Karpas-422 (cell line): ENCODE data around the gene MAN2C1. TPM values are rescaled to one million over a fixed set of nuclear protein-coding genes. Genes with fewer than 3 reads are reported as not detected.
"Not testable (repeated sequence)": the region's sequence is repeated elsewhere in the genome, so short reads cannot be mapped to it uniquely, and the experiment has no call there.

Experiments
- DNase-seq: peaks from one replicate; pipeline ENCODE4 v3.0.0-alpha.2; 2015
- H2AFZ ChIP-seq: fragments of 200-600 bp; sonication (generic); 2 replicates; pipeline ENCODE4 v1.6.1; 2014; ENCODE audit warnings: antibody characterized with exemption, low read length, mixed read lengths
- H3K27ac ChIP-seq: fragments of 200-600 bp; sonication (generic); 2 replicates; pipeline ENCODE4 v1.5.1; 2014; ENCODE audit warnings: mild to moderate bottlenecking, low read length, moderate library complexity
- H3K27me3 ChIP-seq: fragments of 200-600 bp; sonication (generic); 2 replicates; pipeline ENCODE4 v1.6.1; 2014; ENCODE audit warnings: low read length, mixed read lengths
- H3K36me3 ChIP-seq: fragments of 200-600 bp; sonication (generic); 2 replicates; pipeline ENCODE4 v1.6.1; 2014; ENCODE audit warnings: low read length, mixed read lengths; ENCODE audit not compliant: insufficient read depth
- H3K4me1 ChIP-seq: fragments of 200-600 bp; sonication (generic); 2 replicates; pipeline ENCODE4 v1.6.1; 2014; ENCODE audit warnings: mild to moderate bottlenecking, low read length, mixed read lengths
- H3K4me2 ChIP-seq: fragments of 200-600 bp; sonication (generic); 2 replicates; pipeline ENCODE4 v1.6.1; 2014; ENCODE audit warnings: low read length, low read depth, mild to moderate bottlenecking; ENCODE audit not compliant: poor library complexity, severe bottlenecking
- H3K4me3 ChIP-seq: fragments of 200-600 bp; sonication (generic); 2 replicates; pipeline ENCODE4 v1.5.1; 2014; ENCODE audit warnings: mild to moderate bottlenecking, antibody characterized with exemption, low read length, mixed read lengths
- H3K79me2 ChIP-seq: fragments of 200-600 bp; sonication (generic); 2 replicates; pipeline ENCODE4 v1.6.1; 2014; ENCODE audit warnings: mild to moderate bottlenecking, low read length, mixed read lengths
- H3K9ac ChIP-seq: fragments of 200-600 bp; sonication (generic); 2 replicates; pipeline ENCODE4 v1.6.0; 2014; ENCODE audit warnings: low read length
- H3K9me2 ChIP-seq: fragments of 200-600 bp; sonication (generic), shearing (Covaris generic); replicated peaks from 2 replicates; pipeline ENCODE4 v1.6.0; 2014; ENCODE audit warnings: mild to moderate bottlenecking, low read length, moderate library complexity; ENCODE audit not compliant: insufficient read depth
- H3K9me3 ChIP-seq: fragments of 300-700, 200-600 bp; sonication (generic); 2 replicates; pipeline ENCODE4 v1.6.1; 2014; ENCODE audit warnings: low read length, mixed read lengths
- H4K20me1 ChIP-seq: fragments of 200-600 bp; sonication (generic); 2 replicates; pipeline ENCODE4 v1.6.1; 2014; ENCODE audit warnings: mild to moderate bottlenecking, antibody characterized with exemption, low read length, low read depth; ENCODE audit not compliant: insufficient read depth
- total RNA-seq: library from RNA; depleted of rRNA; stranded (reverse); fragments of >200 nt; shearing (Covaris generic); gene quantifications from 2 replicates; pipeline ENCODE4 v1.2.3, GENCODE V29; 2014; ENCODE audit warnings: low replicate concordance; rRNA removed

Gene MAN2C1
- total RNA-seq = 78.7 and 131 TPM in 2 replicates

DNA sequence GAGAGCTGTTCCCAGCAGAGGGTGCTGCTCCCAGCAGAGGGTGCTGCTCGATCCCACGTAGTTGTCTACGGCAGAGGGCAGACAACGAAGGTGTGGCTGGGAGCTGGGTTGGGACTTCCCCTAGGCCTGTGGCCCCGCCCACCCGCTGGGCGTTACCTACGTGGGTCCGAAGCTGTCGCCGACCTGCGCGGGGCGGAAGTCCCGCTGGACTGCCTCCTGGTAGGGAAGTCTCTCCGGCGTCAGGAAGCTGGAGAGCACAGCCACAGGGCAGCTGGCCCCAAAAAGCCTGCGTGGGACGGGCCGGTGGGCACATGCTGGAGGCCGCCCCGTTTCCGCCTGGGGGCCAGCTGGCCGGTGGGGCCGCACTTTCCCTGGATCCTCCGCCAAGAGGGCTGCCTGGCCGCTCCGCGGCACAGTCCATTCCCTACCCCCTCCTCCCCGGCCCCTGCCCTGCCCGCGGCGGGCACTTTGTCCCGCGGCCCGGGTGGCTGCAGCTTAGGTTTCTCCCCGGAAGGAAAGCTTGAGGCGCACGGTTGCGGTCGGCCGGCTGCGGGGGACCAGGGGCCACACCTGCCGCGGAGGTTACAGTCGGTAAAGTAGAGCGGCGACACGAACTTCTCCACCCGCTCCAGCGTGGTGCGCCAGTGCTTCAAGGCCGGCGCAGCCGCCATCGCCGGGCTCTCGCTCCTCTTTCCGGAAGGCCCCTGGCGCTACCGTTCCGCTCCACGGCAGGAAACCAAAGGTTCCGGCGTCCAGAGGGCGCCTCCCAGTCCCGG lies at the start of gene MAN2C1:
Gene MAN2C1, minus strand, starts transcription at position 695 of the 776 bp plus-strand sequence. Its CDS starts 24 bp downstream, at position 671.
- H3K9ac ChIP-seq = peak within 1 kb of the TSS; percentile 90
- peak within 1 kb of the TSS; percentile 83 for H3K27ac ChIP-seq
- peaks cover 10% of the 10 kb centered on the region; the same call in 1 of the 2 replicates for H3K36me3 ChIP-seq
- H2AFZ ChIP-seq = no peak within 1 kb of the TSS; the same call in 1 of the 2 replicates
- no peaks in the 10 kb centered on the region for H3K9me2 ChIP-seq
- DNase-seq = peak; percentile 99
- peaks cover 26% of the 10 kb centered on the region for H3K4me1 ChIP-seq
- peaks cover 5% of the 10 kb centered on the region; the same call in 1 of the 2 replicates for H4K20me1 ChIP-seq
- H3K4me3 ChIP-seq = peak within 1 kb of the TSS; percentile 88
- no peaks in the 10 kb centered on the region for H3K9me3 ChIP-seq
- H3K27me3 ChIP-seq = no peaks in the 10 kb centered on the region
- peaks cover 32% of the 10 kb centered on the region for H3K79me2 ChIP-seq
- H3K4me2 ChIP-seq = peak within 1 kb of the TSS; percentile 91

- H3K9me2 ChIP-seq = no peaks in the 10 kb centered on the region
- no peaks in the 10 kb centered on the region for H3K4me1 ChIP-seq
- H3K9ac ChIP-seq = no peak overlapping the region
- H3K4me3 ChIP-seq = no peak overlapping the region
- peaks cover 41% of the 10 kb centered on the region for H3K36me3 ChIP-seq
- no peaks in the 10 kb centered on the region for H3K27me3 ChIP-seq
- no peak overlapping the region for H2AFZ ChIP-seq
- H3K27ac ChIP-seq = no peak overlapping the region
- no peaks in the 10 kb centered on the region for H3K9me3 ChIP-seq
- no peak overlapping the region for H3K4me2 ChIP-seq
- H4K20me1 ChIP-seq = no peaks in the 10 kb centered on the region; the same call in 1 of the 2 replicates
- H3K79me2 ChIP-seq = peaks cover 59% of the 10 kb centered on the region
- no peak for DNase-seq
Measured at GRCh38 chr15:75416584-75416983, 48.2 kb upstream of the MAN2C1 start.

- H2AFZ ChIP-seq = no peak overlapping the region
- H3K27ac ChIP-seq = no peak overlapping the region
- H3K4me3 ChIP-seq = no peak overlapping the region
- peaks cover 64% of the 10 kb centered on the region for H3K36me3 ChIP-seq
- H3K4me1 ChIP-seq = no peaks in the 10 kb centered on the region
- DNase-seq = no peak
- no peaks in the 10 kb centered on the region for H3K9me2 ChIP-seq
- H3K27me3 ChIP-seq = no peaks in the 10 kb centered on the region
- no peak overlapping the region for H3K4me2 ChIP-seq
- H3K9ac ChIP-seq = no peak overlapping the region
- no peaks in the 10 kb centered on the region for H3K9me3 ChIP-seq
- no peaks in the 10 kb centered on the region for H4K20me1 ChIP-seq
- peaks cover 45% of the 10 kb centered on the region for H3K79me2 ChIP-seq
Measured at GRCh38 chr15:75410196-75410595, 41.8 kb upstream of the MAN2C1 start.

DNA sequence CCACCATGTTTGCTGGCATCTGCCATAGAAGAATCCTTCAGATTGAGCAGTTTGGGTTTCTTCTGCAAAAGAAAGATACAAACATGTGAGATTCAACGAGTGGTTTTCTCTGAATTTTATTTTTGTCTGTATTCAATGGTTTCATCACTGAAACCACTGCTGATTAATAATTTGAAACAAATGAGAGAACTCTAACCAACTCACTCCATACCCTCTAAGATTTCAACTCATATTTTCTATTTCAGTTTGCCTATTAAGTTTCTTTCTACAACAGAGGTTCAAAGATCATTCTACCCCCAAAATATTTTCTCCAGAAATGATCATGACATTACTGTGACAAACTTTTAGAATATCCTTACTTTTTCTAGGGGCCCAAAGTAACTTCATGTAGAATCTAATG lies 38.7 kb upstream of the MAN2C1 start:
- Histone ChIP-seq H3K9me3 (no peaks in the 10 kb centered on the region), H2AFZ (no peak overlapping the region), H3K27ac (no peak overlapping the region), H3K4me1 (no peaks in the 10 kb centered on the region), H3K27me3 (no peaks in the 10 kb centered on the region), H3K4me3 (no peak overlapping the region), H3K9ac (no peak overlapping the region), H4K20me1 (no peaks in the 10 kb centered on the region), H3K4me2 (no peak overlapping the region), H3K9me2 (no peaks in the 10 kb centered on the region), H3K79me2 (peaks cover 27% of the 10 kb centered on the region; the same call in 1 of the 2 replicates), H3K36me3 (peaks cover 65% of the 10 kb centered on the region)
- no peak for DNase-seq

DNA sequence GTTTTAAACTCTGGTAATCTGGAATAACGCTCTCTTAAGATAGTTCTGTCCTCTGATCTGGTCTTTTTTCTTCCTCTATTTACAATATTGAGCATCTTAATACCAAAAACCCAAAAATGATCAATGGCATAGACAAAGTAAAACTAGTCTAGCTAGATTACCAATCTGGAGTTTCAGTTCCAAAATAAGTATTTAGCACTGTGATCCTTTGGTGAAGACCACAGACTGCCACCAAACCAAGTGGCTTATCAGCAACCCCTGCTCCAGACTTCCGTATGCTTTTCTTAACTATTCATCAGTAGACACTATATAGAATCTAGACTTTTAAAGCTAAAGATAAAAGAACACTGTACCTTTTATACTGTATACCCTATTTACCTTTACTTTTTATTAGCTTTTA lies 35.5 kb upstream of the MAN2C1 start:
- Histone ChIP-seq H3K4me1 (no peaks in the 10 kb centered on the region), H4K20me1 (no peaks in the 10 kb centered on the region; the same call in 1 of the 2 replicates), H3K79me2 (peaks cover 21% of the 10 kb centered on the region; the same call in 1 of the 2 replicates), H3K9ac (no peak overlapping the region), H3K27ac (no peak overlapping the region), H3K9me2 (no peaks in the 10 kb centered on the region), H3K4me3 (no peak overlapping the region), H3K9me3 (no peaks in the 10 kb centered on the region), H2AFZ (no peak overlapping the region), H3K36me3 (peaks cover 49% of the 10 kb centered on the region), H3K4me2 (no peak overlapping the region), H3K27me3 (no peaks in the 10 kb centered on the region)
- DNase-seq = no peak

DNA sequence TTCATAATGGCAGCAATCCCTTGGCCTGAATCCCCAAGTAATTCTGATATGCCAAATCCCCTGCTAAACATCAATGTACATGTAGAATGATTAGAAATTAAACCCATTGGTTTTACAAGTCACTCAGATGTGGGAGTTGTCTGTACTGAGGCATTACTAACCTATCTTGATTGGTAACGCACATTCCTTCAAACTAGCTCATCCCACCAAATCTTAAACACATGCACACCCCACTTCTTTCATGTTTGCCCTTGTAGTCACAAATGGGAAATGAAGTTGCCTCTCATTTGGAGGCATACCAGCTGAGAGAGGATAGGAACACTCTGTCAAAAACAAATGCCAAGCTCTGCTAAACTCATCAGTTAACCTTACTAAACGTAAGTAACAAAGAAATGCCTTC lies 29.1 kb upstream of the MAN2C1 start:
- no peak overlapping the region for H3K4me2 ChIP-seq
- no peaks in the 10 kb centered on the region for H3K4me1 ChIP-seq
- no peaks in the 10 kb centered on the region for H3K9me3 ChIP-seq
- DNase-seq = no peak
- H3K27me3 ChIP-seq = no peaks in the 10 kb centered on the region
- H3K27ac ChIP-seq = no peak overlapping the region
- H2AFZ ChIP-seq = no peak overlapping the region
- no peaks in the 10 kb centered on the region for H3K9me2 ChIP-seq
- peaks cover 56% of the 10 kb centered on the region for H3K36me3 ChIP-seq
- H4K20me1 ChIP-seq = peaks cover 4% of the 10 kb centered on the region; the same call in 1 of the 2 replicates
- peaks cover 27% of the 10 kb centered on the region for H3K79me2 ChIP-seq
- no peak overlapping the region for H3K4me3 ChIP-seq
- H3K9ac ChIP-seq = no peak overlapping the region

DNA sequence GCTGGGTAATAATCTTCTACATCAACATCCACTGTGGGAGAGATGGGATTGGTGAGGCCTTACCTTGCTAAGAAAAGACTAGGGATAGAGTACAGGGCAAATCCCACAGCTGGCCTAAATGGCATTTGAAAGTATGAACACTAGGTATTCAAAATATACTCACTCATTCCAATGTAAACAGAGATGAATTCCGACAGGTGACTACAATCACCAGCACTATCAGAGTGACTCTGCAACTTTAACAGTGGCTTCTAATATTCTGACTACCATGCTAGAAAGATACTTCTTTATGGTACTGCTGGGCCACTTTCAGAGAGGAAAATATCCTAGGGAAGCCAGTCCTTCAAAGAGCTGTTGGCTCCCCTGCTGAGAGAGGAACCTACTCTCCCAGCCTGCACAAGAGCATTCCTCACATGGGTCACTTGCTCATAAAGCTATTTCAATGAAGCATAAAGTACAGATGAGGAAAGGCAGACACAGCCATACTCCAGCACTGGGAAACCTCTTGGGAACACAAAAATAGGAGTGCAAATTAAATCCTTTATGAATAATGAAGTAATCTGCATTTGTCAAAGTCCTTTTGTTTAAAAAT lies 21.5 kb upstream of the MAN2C1 start:
- Histone ChIP-seq H3K27ac (no peak overlapping the region), H3K9me2 (no peaks in the 10 kb centered on the region), H3K27me3 (no peaks in the 10 kb centered on the region), H3K4me2 (no peak overlapping the region), H4K20me1 (no peaks in the 10 kb centered on the region), H3K36me3 (peaks cover 68% of the 10 kb centered on the region), H2AFZ (no peak overlapping the region), H3K79me2 (peaks cover 27% of the 10 kb centered on the region), H3K4me3 (no peak overlapping the region), H3K4me1 (no peaks in the 10 kb centered on the region), H3K9me3 (no peaks in the 10 kb centered on the region), H3K9ac (no peak overlapping the region)
- no peak for DNase-seq

GRCh38 chr15:75383986-75384385 lies 15.6 kb upstream of the MAN2C1 start:
- H3K36me3 ChIP-seq = peaks cover 50% of the 10 kb centered on the region; the same call in 1 of the 2 replicates
- not testable (repeated sequence) for DNase-seq, H3K27me3 ChIP-seq, H3K4me3 ChIP-seq, H3K4me2 ChIP-seq, H3K9ac ChIP-seq, H3K27ac ChIP-seq, H3K4me1 ChIP-seq, H3K9me3 ChIP-seq, H4K20me1 ChIP-seq, H3K9me2 ChIP-seq, H2AFZ ChIP-seq
- peaks cover 16% of the 10 kb centered on the region for H3K79me2 ChIP-seq
